ENCODE data around the gene DGUOK.

DNA sequence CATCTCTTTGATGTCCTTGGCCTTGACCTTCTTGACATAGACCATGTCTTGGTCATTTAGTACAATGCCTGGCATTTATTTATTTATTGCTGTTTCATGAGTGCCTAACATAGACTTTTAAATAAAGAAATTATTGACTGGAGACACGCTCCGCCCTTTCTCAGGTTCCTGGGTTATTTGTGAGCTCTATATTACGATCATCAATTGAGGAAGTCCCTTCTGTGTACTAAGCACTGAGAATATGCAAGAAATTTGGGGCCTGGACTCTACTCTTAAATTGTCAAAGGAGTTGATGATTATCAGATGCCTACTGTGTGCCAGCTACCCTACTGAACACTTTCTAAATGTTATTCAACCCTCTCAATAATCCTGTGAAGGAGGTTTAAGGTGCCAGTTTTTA lies 38.4 kb downstream of the DGUOK start:
- TF ChIP-seq, protein P1, sequence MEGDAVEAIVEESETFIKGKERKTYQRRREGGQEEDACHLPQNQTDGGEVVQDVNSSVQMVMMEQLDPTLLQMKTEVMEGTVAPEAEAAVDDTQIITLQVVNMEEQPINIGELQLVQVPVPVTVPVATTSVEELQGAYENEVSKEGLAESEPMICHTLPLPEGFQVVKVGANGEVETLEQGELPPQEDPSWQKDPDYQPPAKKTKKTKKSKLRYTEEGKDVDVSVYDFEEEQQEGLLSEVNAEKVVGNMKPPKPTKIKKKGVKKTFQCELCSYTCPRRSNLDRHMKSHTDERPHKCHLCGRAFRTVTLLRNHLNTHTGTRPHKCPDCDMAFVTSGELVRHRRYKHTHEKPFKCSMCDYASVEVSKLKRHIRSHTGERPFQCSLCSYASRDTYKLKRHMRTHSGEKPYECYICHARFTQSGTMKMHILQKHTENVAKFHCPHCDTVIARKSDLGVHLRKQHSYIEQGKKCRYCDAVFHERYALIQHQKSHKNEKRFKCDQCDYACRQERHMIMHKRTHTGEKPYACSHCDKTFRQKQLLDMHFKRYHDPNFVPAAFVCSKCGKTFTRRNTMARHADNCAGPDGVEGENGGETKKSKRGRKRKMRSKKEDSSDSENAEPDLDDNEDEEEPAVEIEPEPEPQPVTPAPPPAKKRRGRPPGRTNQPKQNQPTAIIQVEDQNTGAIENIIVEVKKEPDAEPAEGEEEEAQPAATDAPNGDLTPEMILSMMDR (IDR thresholded peaks at IDR 0.05; ENCODE audit: low read depth, low read length, missing input control), result no peak
- TF ChIP-seq SP1 (IDR thresholded peaks at IDR 0.05) (no peak), RXRA (IDR thresholded peaks at IDR 0.05) (no peak), EGR1 (IDR thresholded peaks at IDR 0.05; ENCODE audit: low read depth in 2 of 2) (no peak), TAF1 (conservative IDR thresholded peaks at IDR 0.05) (no peak), RAD21 (IDR thresholded peaks at IDR 0.05) (no peak), FOXA1 (IDR thresholded peaks at IDR 0.05) (no peak), GABPA (IDR thresholded peaks at IDR 0.05 in 1 of 2, conservative IDR thresholded peaks at IDR 0.05 in 1 of 2) (no peak), JUND (IDR thresholded peaks at IDR 0.05) (no peak)
- TF ChIP-seq, protein P2, sequence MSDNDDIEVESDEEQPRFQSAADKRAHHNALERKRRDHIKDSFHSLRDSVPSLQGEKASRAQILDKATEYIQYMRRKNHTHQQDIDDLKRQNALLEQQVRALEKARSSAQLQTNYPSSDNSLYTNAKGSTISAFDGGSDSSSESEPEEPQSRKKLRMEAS (IDR thresholded peaks at IDR 0.05), result no peak
- TF ChIP-seq, protein P3, sequence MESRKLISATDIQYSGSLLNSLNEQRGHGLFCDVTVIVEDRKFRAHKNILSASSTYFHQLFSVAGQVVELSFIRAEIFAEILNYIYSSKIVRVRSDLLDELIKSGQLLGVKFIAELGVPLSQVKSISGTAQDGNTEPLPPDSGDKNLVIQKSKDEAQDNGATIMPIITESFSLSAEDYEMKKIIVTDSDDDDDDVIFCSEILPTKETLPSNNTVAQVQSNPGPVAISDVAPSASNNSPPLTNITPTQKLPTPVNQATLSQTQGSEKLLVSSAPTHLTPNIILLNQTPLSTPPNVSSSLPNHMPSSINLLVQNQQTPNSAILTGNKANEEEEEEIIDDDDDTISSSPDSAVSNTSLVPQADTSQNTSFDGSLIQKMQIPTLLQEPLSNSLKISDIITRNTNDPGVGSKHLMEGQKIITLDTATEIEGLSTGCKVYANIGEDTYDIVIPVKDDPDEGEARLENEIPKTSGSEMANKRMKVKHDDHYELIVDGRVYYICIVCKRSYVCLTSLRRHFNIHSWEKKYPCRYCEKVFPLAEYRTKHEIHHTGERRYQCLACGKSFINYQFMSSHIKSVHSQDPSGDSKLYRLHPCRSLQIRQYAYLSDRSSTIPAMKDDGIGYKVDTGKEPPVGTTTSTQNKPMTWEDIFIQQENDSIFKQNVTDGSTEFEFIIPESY (IDR thresholded peaks at IDR 0.05), result no peak
- TF ChIP-seq, protein P4, sequence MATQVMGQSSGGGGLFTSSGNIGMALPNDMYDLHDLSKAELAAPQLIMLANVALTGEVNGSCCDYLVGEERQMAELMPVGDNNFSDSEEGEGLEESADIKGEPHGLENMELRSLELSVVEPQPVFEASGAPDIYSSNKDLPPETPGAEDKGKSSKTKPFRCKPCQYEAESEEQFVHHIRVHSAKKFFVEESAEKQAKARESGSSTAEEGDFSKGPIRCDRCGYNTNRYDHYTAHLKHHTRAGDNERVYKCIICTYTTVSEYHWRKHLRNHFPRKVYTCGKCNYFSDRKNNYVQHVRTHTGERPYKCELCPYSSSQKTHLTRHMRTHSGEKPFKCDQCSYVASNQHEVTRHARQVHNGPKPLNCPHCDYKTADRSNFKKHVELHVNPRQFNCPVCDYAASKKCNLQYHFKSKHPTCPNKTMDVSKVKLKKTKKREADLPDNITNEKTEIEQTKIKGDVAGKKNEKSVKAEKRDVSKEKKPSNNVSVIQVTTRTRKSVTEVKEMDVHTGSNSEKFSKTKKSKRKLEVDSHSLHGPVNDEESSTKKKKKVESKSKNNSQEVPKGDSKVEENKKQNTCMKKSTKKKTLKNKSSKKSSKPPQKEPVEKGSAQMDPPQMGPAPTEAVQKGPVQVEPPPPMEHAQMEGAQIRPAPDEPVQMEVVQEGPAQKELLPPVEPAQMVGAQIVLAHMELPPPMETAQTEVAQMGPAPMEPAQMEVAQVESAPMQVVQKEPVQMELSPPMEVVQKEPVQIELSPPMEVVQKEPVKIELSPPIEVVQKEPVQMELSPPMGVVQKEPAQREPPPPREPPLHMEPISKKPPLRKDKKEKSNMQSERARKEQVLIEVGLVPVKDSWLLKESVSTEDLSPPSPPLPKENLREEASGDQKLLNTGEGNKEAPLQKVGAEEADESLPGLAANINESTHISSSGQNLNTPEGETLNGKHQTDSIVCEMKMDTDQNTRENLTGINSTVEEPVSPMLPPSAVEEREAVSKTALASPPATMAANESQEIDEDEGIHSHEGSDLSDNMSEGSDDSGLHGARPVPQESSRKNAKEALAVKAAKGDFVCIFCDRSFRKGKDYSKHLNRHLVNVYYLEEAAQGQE (IDR thresholded peaks at IDR 0.05), result no peak

Measured in liver (tissue), 3 donors.